ENCODE measurements around the gene VHLL.

VHLL gene

DNA sequence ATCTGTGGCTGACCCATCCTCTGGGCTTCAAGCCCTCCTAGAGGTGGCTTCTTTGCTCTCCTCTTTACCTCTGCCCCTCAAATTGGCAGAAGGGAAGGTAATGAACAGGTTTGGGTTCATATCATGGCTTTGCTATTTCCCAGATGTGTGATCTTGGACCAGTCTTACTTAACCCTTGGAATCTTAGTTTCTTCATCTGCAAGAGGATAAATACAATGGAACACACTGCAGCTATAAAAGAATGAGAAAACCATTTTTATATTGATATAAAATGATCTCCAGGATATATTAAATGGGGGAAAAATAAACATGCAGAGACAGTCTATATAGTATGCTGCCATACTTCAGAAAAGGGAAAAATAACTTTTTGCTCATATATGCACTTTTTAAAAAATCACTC, 9.2 kb downstream of the VHLL start:
- DNase-seq: no peak

DNA sequence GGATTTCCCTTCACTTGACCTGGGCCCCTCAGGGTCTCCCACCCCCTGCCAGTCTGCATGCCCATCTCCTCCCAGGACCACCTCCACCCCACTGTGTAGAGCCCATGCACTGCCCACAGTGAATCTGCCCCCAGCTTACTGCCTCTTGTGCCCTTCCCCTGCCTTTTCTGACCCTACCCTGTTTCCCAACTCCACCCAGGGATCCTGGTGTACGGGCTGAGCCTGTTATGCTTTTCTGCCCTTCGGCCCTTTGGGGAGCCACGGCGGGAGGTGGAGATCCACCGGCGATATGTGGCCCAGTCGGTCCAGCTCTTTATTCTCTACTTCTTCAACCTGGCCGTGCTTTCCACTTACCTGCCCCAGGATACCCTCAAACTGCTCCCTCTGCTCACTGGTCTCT, 13.0 kb downstream of the VHLL start:
- DNase-seq: no peak

DNA sequence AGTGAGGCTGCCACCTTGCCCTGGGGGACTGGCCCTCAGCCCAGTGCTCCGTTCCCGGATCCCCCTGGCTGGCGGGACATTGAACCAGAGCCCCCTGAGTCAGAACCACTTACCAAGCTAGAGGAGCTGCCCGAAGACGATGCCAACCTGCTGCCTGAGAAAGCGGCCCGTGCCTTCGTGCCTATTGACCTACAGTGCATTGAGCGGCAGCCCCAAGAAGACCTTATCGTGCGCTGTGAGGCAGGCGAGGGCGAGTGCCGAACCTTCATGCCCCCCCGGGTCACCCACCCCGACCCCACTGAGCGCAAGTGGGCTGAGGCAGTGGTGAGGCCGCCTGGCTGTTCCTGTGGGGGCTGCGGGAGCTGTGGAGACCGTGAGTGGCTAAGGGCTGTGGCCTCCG, 13.7 kb downstream of the VHLL start:
- DNase-seq: no peak

DNA sequence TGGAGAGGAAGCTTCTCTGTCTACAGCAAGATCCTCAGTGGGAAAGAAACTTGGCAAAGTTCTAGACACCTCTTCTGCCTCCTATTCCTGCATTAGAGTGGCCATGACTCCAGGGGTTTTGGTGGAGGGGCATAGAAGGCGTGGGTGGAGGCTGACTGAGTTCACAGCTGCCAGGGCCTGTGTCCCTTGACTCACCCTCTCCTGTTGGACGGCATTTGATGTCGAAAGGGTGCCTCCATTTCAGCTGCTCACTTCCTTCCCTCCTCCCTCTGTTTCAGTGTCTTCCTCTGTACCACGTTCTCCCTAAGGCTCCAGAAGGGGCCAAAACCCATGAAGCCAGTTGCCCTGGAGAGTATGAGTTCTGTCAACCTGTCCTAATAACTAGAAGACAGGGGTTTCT, 14.3 kb downstream of the VHLL start:
- DNase-seq: no peak

DNA sequence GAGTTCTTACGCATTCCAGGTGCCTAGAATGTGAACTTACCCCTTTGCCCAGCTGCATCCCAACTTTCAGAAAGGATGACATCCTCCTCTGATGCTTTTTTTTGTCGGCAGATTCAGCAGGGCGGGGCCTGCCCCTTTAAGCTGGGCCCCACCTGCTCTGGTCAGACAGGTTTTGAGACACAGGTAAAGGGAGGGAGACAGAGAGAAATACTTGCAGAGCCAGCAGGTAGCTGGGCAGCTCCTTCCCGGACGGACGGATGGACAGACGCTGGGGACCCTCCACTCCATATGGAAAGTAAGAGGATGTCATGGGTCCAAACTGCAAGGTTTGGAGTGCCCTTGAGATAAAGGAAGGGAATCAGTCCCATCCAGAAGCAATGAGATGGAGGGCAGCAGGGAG, 15.0 kb downstream of the VHLL start, which contains the start of gene TMEM79:
Gene TMEM79, plus strand, starts transcription at position 214 of the 400 bp plus-strand sequence. CDS start 902 bp downstream, outside the sequence.
- no peak for DNase-seq

DNA sequence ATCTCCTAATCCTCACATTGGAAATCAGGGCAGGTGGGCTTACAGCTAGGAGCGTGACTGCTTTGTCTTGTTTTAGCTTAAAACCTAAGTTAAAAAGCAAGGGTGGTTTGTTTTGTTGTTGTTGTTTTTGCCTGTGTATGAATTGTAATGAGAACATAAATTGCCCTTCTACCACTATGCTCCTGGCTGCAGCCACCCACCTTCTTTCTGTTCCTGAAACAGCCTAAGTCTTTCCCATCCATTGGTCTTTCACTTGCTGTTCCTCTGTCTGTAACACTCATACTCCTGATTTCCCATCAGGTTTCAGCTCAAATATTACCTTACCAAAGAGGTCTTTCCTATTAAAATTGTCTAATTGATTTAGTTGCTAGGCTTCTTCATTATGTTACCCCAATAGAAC, 15.6 kb downstream of the VHLL start:
- no peak for DNase-seq

DNA sequence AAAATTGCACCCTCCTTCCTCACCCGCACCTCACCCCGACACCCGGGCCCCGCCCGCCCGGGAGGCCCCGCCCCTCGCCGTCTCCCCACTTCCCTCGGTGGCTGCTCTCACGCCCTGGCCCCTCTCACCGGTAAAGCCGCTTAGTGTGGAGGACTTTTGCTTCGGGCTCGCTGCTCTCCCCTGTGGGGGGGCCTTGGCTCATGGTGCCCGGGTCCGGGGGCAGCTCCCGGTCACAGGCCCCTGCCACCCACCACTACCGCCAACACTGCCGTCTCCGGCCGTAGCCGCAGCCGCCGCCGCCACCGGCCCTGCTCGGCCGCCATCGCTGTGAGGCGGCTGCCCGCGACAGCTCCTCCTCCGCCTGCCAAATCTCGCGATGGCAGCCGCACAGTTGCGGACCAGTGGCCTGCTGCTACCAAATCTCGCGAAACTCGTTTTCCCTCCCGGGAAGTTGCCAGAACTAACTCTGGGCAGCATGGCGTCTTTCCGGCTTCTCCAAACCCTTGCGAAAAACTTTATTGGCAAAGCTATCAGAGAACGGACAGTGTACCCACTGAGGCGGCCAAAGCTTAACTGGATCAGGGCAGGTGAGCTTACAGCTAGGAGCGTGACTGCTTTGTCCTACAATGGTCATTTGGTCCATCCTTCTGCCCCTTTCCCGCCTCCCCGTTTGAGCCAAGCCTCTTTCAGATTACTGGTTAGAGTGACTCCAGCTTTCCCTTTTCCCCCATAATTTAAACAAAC, 16.5 kb downstream of the VHLL start, which contains the start of gene SMG5:
Gene SMG5, minus strand, starts transcription at position 347 of the 744 bp plus-strand sequence. Its CDS starts 145 bp downstream, at position 202.
- DNase-seq: peak; percentile 90 to 97

DNA sequence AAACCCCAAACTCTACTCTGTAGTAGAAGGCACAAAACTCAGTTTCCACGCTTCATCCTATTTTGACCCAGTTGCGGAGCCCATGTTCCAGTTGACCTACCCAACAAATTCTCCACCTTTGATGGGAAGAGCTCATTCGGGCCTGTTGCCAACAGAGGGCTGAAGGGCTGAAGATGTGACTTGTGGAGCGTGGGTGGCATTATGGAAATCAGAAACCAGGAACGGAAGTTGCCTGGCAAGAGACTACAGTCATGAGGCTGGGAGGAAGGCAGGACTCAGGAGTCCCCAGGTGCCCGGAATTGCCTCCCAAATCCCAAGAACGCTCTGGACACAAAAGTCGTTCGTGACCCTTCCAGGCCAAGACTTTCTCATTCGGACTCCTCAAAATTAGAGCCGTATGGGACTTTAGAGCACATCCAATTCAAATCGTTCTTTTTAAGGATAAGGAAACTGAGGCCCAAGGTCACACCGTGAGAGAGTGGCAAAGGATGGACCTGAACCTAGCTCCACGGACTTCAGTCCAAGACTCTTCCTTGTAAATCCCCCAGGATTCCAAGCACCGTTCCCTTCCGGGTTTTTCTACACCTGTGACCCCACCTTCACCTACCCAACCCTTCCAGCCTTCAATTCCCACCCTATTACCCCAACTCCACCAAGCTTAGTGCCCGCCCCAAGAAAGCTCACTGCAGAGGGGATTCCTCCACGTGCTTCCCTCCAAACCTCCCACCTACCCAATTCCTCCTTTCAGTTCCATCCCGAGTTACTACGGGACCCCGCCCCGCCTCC, 17.2 kb downstream of the VHLL start:
- DNase-seq: no peak

DNA sequence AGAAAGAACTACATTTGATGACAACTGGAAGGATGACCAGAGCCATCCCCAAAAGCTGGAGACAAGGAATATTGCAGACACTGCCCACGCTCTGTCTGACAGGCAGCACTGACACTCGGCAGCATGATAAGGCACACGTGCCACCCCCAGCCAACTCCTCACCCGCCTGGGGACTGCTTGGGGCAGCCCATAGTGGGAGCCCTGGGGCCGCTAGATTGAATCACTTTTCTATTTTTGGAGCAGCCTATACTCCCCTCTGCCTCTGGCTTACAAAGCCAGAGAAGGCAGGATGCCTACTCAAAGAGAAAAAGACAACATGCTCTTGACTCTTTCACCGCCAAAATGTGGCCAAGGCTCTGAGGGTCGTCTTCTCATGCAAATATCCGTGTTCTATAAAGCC, 17.8 kb downstream of the VHLL start:
- no peak for DNase-seq

DNA sequence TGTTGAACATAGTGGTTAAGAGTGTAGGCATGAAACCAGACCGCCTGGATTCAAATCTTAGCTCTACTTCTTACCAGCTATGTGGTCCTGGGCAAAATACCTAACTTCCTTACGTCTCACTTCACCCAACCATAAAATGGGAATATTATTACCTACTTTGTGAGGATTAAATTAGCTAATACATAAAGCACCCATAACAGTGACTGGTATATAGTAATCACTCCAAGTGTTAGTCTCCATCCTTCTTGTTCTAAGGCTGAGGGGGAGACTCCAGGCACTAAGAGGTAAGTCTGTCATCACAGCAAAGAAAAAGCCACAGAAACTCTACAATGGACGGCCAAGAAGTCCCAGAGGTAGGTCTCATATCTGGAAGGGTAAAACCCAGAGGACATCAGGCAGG, 19.3 kb downstream of the VHLL start:
- no peak for DNase-seq

DNA sequence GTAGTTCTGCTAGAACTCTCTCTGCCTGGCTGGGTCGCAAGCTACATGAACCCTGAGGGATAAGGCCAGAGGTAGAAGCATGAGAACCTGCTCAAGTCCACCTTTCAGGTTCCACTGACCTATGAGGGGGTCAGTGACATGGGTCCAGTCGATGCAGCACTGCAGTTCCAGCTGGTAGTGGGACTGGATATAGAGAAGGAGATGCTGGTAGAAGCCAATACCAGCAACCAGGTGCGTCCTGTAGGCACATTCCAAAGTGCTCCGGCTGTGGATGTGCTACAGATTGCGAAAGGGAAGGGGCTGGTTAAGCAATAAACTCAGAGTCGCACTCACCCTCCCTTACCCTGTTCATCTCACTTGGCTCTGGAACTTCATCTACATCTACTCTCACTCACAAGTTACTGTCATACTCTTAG, 22.1 kb downstream of the VHLL start:
- DNase-seq: no peak

DNA sequence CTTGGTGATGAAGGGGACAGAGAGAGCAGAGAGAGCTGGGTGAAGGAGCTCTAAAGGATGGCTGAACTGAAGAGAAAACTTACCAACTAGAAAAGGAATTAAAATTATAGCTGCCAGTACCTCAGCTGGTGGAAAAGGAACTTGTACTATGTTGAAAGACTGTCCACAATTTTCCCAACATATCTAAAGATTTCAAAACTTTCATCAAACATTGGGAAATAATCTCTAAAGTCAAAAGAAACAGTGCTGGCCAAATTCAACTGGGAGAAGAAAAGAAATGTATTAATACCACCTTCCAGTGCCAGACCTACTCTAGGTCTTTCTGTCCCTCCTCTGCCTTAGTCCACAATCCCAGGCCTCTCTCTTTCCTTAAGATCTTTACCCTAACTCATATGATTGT, 22.6 kb downstream of the VHLL start:
- DNase-seq: no peak

DNA sequence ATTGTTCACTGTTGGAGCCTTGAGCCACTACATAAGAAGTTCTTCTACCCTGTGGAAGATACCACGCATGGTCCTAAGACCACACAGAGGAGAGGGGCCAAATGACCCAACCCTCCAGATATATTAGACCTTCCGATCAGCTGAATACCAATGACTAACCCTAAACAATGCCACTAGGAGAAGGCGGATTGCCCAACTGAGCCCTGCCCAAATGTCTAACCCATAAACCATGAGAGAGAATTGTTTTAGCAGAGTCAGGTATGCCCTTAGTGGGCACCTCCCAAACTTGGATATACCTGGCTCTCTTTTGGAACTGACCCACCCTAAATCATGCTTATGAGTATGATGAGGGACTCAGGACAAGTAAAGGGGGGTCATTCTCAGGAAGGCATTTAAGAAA, 28.8 kb downstream of the VHLL start:
- DNase-seq: no peak

DNA sequence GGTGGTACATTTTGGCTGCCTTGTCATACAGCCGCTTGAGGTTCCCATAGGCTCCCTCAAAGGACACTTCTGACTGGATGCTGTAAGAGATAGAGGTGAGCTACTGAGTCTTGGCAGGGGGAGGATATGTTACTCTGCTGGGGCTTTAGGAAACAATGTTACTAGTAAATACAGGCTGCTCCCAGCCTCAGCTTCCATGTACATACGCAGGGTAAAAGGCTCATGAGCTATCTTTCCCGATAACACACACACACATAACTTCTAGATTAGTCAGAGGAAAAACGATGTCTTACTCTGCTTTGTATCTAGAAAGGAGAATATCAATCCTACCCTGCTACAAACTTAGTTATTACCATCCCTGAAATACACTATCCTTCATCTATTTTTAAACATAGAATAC, 30.8 kb downstream of the VHLL start:
- DNase-seq: no peak

DNA sequence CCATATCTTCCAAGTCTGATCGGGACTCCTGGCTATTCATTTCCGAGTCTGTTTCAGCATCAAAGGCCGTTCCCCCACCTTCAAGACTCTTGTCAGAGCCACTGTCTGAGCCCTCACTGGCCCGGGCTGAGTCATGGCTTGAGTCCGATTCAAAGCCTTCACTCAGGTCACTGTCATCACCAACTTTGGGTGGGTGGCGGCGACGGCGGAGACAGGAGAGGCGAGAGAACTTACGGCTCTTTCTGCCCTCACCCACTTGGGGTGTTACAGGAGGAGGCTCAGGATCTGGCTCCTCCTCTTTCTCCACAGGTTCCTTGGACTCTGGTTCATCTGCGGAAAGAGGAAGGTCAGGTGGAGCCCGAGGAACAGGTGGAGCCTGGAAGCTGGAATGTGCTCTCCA, 33.1 kb downstream of the VHLL start:
- DNase-seq: no peak

DNA sequence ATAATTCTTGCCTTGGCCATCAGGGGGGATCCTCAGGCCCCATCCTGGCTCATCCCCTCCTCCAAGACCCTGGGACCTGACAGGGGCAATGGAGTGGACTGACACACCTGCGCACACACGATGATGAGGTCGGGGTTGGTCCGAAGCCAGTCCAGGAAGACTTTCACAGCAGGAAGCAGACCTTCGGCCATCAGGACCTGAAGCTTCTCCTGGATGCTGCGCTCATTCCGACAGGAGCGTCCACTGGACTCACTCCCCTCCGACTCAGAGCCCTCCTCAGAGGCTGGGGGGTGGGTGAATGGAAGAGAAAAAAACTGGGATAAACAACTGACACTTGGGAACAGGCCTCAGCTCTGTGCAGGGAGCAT, 35.8 kb downstream of the VHLL start:
- DNase-seq: no peak

DNA sequence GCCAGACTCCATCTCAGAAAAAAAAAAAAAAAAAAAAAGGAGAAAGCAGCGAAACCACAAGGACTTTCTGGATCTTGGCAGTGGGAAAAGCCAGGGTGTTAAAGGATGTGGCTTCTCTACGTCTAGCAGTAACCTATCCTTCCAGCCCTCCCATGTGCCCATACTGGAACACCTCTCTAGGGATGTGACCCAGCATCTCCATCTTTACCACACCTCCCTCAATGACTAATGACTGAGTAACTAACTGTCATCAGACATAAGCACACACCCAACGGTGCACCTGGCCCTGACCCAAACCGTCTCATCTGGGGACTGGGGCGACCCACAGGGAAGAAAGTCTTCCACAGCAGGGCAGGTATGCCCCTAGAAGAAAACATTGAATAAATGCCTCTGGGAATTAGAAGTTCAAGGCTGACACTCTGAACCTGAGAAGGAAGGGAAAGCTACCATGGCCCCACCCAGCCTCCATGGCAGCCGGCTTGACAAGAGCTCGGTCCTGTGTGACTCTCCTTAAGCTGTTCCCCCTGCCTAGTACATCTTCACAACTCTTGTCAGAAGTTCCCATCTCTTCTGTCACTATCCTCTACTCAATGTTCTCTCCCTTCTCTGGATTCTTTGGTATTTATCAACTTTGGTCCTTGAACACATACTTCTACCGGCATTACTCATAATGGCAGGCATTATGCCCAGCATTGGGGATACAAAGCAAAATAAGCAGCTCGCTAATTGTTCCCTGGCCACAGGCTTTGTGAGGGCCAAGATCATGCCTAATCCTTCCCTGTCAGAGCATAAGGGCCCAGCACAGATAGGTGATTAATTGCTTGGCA, 36.4 kb downstream of the VHLL start:
- DNase-seq: no peak

DNA sequence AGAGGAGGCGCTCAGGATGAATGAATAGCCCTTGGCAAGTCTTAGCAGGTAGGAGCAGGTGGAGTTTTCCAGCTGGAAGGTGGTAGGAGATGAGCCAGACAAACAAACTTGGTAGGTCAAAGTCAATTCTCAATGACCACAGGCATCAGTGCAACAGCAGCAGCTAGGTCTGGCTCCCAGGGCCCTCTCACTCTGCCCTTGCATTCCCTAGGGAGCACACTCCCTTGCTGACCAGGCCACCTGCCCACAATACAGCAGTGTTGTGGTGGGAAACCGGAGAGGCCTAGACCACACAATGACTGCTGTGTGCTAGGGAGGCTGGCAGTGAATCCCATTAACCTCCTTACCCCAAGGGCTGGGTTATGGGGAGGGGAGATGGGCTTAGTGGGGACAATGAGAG, 38.2 kb downstream of the VHLL start:
- peak in 1 of 2 donors; percentile 29 for DNase-seq

DNA sequence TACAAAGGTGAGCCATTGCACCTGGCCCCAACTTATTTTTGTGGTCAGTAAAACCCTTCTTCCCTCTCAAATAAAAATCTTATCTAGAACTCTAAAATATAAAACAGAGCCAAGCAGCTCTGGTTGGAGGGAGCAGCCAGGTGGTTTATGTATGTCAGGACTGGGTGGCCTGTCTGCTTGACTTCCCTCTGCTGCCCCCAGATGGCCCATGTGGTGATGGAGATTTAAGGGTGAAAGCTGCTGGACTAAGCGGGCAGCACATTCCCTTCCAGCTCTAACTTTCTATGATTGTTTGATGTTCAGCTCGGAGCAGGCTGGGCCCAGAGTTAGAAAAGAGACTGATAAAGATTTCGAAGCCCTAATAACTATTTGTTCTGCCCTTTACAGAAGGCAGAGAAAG, 39.3 kb downstream of the VHLL start:
- peak; percentile 33 to 38 for DNase-seq

DNA sequence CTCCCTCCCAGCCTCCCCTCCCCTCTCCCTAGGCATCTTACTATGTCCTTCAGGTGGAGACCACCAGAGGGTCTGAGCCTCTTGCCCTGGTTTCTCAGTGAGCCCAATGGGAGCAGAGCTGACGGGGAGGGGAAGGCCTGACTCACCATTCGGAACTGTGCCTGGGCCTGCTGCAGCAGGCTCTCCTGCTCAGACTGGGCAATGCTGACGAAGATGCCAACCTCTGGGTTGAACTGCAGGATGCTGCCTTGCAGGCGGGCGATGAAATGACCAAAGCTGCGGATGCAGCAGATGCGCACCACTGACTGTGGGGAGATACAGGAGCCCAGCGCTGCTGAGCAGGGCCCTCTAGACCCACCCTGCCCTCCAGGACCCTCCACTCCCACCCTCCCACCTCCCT, 40.2 kb downstream of the VHLL start:
- DNase-seq: no peak

DNA sequence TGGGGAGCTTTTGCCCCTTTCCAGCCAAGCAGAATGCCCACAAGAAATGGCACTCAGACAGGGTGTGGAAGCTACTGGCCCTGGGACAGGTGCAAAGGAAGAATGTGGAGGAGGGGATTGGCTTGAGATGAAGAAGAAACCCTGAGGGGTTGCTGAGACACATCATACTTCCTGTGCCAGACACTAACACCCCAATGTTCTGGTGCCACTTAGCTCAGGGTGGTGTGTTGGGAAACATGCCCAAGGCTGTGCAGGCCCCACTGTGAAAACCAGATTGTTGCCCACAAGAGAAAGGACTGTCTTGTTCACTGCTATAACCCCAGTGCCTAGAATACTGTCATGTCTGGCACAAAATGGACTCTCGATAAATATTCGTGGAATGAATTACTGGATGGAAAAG, 41.4 kb downstream of the VHLL start:
- no peak for DNase-seq

DNA sequence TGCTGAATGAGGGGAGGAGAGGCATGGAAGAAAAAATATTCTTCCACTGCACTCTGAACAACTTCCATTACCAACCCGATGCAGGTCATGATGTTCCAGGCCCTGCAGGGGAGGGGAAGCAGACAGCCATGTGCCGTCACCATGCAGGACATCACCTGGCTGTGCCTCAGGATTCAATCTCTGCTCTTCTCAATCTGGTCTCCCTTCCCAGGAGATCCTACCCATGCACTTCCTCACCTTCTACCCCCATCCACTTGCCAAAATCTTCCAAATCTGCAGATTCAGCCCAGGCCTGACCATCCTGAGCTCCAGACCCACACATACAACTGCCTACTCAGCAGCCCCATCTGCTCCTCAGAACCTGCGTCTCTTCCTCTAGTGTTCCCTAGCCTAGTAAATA, 45.5 kb downstream of the VHLL start:
- no peak for DNase-seq

DNA sequence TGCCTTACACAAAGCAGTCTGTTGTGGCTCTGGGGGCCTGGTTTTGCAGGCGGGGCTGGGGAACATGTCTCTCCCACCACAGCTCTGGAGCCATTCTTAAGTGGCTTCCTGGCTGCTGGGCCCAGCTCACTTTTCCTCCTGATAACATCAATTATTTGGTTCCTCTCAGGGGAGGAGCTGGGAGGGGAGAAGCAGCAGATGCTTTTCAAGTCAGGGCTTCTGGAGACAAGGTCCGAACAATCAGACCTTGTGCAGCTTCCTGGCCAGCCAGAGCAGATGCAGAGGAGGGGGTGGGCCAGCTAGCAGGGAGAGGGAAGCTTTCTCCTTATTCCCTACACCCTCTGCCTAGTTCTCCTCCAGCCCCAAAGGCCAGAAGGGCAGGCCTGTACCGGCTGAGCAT, 47.6 kb downstream of the VHLL start:
- DNase-seq: no peak
